ENCODE data around the gene PCIF1. TPM values are rescaled to one million over a fixed set of nuclear protein-coding genes. Genes with fewer than 3 reads are reported as not detected.
A peak's percentile ranks its signal among the peaks of the same experiment; 100 is the strongest.

Gene PCIF1
- total and polyA plus RNA-seq, 9 of the 15 experiments (the other 6 are each of a cell fraction or from before 2014, with no cell fraction given): 5.8 to 29.4 (median 11.3) TPM

- TF ChIP-seq HDAC8 (tag; IDR thresholded peaks at IDR 0.05) (no peak), CSDE1 (IDR thresholded peaks at IDR 0.05) (no peak), PCBP2 (IDR thresholded peaks at IDR 0.05; ENCODE audit: low read depth, low read length, poor library complexity, severe bottlenecking) (no peak), ZFP91 (CRISPR knock-in tag; IDR thresholded peaks at IDR 0.05) (no peak), GABPA (tag; conservative IDR thresholded peaks at IDR 0.05; ENCODE audit: low read depth) (0 out of 2 replicates have a peak, but pooled peaks have one; percentile 21), SRSF1 (IDR thresholded peaks at IDR 0.05; ENCODE audit: low read depth, low read length) (no peak), RFX7 (CRISPR knock-in tag; IDR thresholded peaks at IDR 0.05) (no peak), PHTF2 (CRISPR knock-in tag; IDR thresholded peaks at IDR 0.05) (no peak), ZNF133 (CRISPR knock-in tag; IDR thresholded peaks at IDR 0.05) (no peak), COPS2 (conservative IDR thresholded peaks at IDR 0.05) (no peak), ZNF561 (CRISPR knock-in tag; conservative IDR thresholded peaks at IDR 0.05) (no peak), HDAC2 (IDR thresholded peaks at IDR 0.05) (peak; percentile 92), ZNF740 (CRISPR knock-in tag; IDR thresholded peaks at IDR 0.05) (no peak), ZNF740 (tag; IDR thresholded peaks at IDR 0.05) (no peak), IRF9 (tag; IDR thresholded peaks at IDR 0.05) (no peak), ZBTB43 (CRISPR knock-in tag; IDR thresholded peaks at IDR 0.05) (no peak), POLR2G (IDR thresholded peaks at IDR 0.05; ENCODE audit: low read depth, low read length) (peak; percentile 94), CTBP1 (IDR thresholded peaks at IDR 0.05; ENCODE audit: borderline replicate concordance) (0 out of 2 replicates have a peak, but pooled peaks have one; percentile 52), ATF4 (CRISPR knock-in tag; IDR thresholded peaks at IDR 0.05) (no peak), PREB (CRISPR knock-in tag; IDR thresholded peaks at IDR 0.05) (no peak)
Measured at GRCh38 chr20:45890985-45891983, 43.2 kb upstream of the PCIF1 start, which contains the start of the genes CTSA and NEURL2 (continued).

Measured in K562 (cell line).